Liver (tissue), 9 donors: ENCODE measurements around the gene PLPP6. TPM values are rescaled to one million over a fixed set of nuclear protein-coding genes. Genes with fewer than 3 reads are reported as not detected.
"Not testable (repeated sequence)": the region's sequence is repeated elsewhere in the genome, so short reads cannot be mapped to it uniquely, and the experiment has no call there.

ENCODE experiments used
- DNase-seq: peaks from one replicate; pipeline ENCODE4 v3.0.0-alpha.2; 2017; ENCODE audit warnings: low spot score
- H3K27ac ChIP-seq, 2 donors: one replicate each; pipeline ENCODE4 v1.7.0; 2013; ENCODE audit warnings: inconsistent platforms in 2 of 2, low read length in 2 of 2, control low read depth in 1 of 2, low read depth in 1 of 2, mild to moderate bottlenecking in 1 of 2
- H3K27me3 ChIP-seq, 4 donors: one replicate each; pipeline versions ENCODE4 v1.6.1 to v1.7.0; 2013; ENCODE audit warnings: low read length in 3 of 4, inconsistent platforms in 1 of 4, mild to moderate bottlenecking in 1 of 4, moderate library complexity in 1 of 4; ENCODE audit not compliant: control insufficient read depth in 4 of 4, insufficient read depth in 4 of 4
- H3K36me3 ChIP-seq, 4 donors: one replicate each; pipeline versions ENCODE4 v1.6.1 to v1.7.0; 2013; ENCODE audit warnings: low read length in 3 of 4, mild to moderate bottlenecking in 3 of 4, low read depth in 1 of 4, moderate library complexity in 1 of 4; ENCODE audit not compliant: control insufficient read depth in 4 of 4, insufficient read depth in 3 of 4
- H3K4me1 ChIP-seq, 4 donors: one replicate each; pipeline versions ENCODE4 v1.6.1 to v1.7.0; 2013; ENCODE audit warnings: low read length in 3 of 4, mild to moderate bottlenecking in 3 of 4, moderate library complexity in 1 of 4; ENCODE audit not compliant: control insufficient read depth in 4 of 4, insufficient read depth in 4 of 4
- H3K4me3 ChIP-seq, 3 donors: one replicate each; pipeline versions ENCODE4 v1.6.1 to v1.7.0; 2013; ENCODE audit warnings: low read length in 3 of 3, control low read depth in 1 of 3, low read depth in 1 of 3, mild to moderate bottlenecking in 1 of 3
- H3K9ac ChIP-seq, 2 donors: one replicate each; pipeline ENCODE4 v1.7.0; 2013; ENCODE audit warnings: low read length in 2 of 2, mild to moderate bottlenecking in 2 of 2, moderate library complexity in 2 of 2, control low read depth in 1 of 2, low read depth in 1 of 2
- H3K9me3 ChIP-seq, 4 donors: one replicate each; pipeline versions ENCODE4 v1.6.1 to v1.7.0; 2013; ENCODE audit warnings: low read length in 3 of 4; ENCODE audit not compliant: control insufficient read depth in 4 of 4
- ATF3 ChIP-seq: IDR thresholded peaks from 2 replicates; pipeline ENCODE4 v1.6.1; 2016; ENCODE audit warnings: antibody characterized with exemption
- CTCF ChIP-seq: fragments of 150-350 bp; IDR thresholded peaks from 2 replicates; pipeline ENCODE4 v1.5.1; 2017; ENCODE audit warnings: improper control_type of control experiment, low read depth, low read length; ENCODE audit not compliant: missing input control
- EGR1 ChIP-seq, 2 donors: IDR thresholded peaks; 2 replicates each; pipeline ENCODE4 v1.6.1; 2016 to 2018; ENCODE audit warnings: antibody characterized with exemption in 2 of 2, low read depth in 2 of 2
- FOXA1 ChIP-seq: IDR thresholded peaks from 2 replicates; pipeline ENCODE4 v1.6.1; 2016; ENCODE audit warnings: antibody characterized with exemption
- FOXA2 ChIP-seq: IDR thresholded peaks from 2 replicates; pipeline ENCODE4 v1.6.1; 2016; ENCODE audit warnings: antibody characterized with exemption
- GABPA ChIP-seq, 2 donors: IDR thresholded peaks in 1 of 2; conservative IDR thresholded peaks in 1 of 2; 2 replicates each; pipeline ENCODE4 v1.6.1; 2016; ENCODE audit warnings: antibody characterized with exemption in 2 of 2, mild to moderate bottlenecking in 1 of 2, moderate library complexity in 1 of 2
- HNF4A ChIP-seq, 2 donors: conservative IDR thresholded peaks; 2 replicates each; pipeline ENCODE4 v1.6.1; 2016; ENCODE audit warnings: antibody characterized with exemption in 2 of 2, mild to moderate bottlenecking in 2 of 2
- HNF4G ChIP-seq: IDR thresholded peaks from 2 replicates; pipeline ENCODE4 v1.6.1; 2016; ENCODE audit warnings: antibody characterized with exemption
- JUND ChIP-seq, 2 donors: IDR thresholded peaks; 2 replicates each; pipeline ENCODE4 v1.6.1; 2016; ENCODE audit warnings: antibody characterized with exemption in 2 of 2
- MAX ChIP-seq: IDR thresholded peaks from 2 replicates; pipeline ENCODE4 v1.6.1; 2016; ENCODE audit warnings: antibody characterized with exemption
- NR2F2 ChIP-seq: IDR thresholded peaks from 2 replicates; pipeline ENCODE4 v1.6.1; 2016; ENCODE audit warnings: antibody characterized with exemption
- RAD21 ChIP-seq, 2 donors: IDR thresholded peaks; 2 replicates each; pipeline ENCODE4 v1.6.1; 2016; ENCODE audit warnings: antibody characterized with exemption in 2 of 2, mild to moderate bottlenecking in 2 of 2
- REST ChIP-seq: IDR thresholded peaks from 2 replicates; pipeline ENCODE4 v1.6.1; 2016; ENCODE audit warnings: antibody characterized with exemption, mild to moderate bottlenecking
- RXRA ChIP-seq, 2 donors: IDR thresholded peaks; 2 replicates each; pipeline ENCODE4 v1.6.1; 2017 to 2018; ENCODE audit warnings: antibody characterized with exemption in 2 of 2, mild to moderate bottlenecking in 1 of 2
- SP1 ChIP-seq: IDR thresholded peaks from 2 replicates; pipeline ENCODE4 v1.6.1; 2018; ENCODE audit warnings: antibody characterized with exemption, mild to moderate bottlenecking
- TAF1 ChIP-seq: conservative IDR thresholded peaks from 2 replicates; pipeline ENCODE4 v1.6.1; 2016; ENCODE audit warnings: antibody characterized with exemption, mild to moderate bottlenecking
- YY1 ChIP-seq: IDR thresholded peaks from 2 replicates; pipeline ENCODE4 v1.6.1; 2016; ENCODE audit warnings: antibody characterized with exemption, mild to moderate bottlenecking
- ZBTB33 ChIP-seq: IDR thresholded peaks from 2 replicates; pipeline ENCODE4 v1.6.1; 2016; ENCODE audit warnings: antibody characterized with exemption
- WGBS: extraction: QIAGEN DNeasy Blood & Tissue Kit; methylation state at CpG from one replicate; pipeline ENCODE4 v1.1.7; 2013; 5-methylcytosine and 5-hydroxymethylcytosine counted together
- polyA plus RNA-seq, 2 donors: library from polyadenylated mRNA; stranded (reverse) in 1 of 2; unstranded in 1 of 2; fragments of 200-250 nt in 1 of 2; fragments of >200 nt in 1 of 2; fragmentation: Nextera tagmentation in 1 of 2; extraction: Ambion mirVana in 1 of 2; gene quantifications; one replicate each; pipeline versions ENCODE4 v1.2.1 to v1.2.3, GENCODE V29; 2013 to 2015
- total RNA-seq, 2 donors: library from RNA; depleted of rRNA; stranded (reverse); fragments of >200 nt; gene quantifications; one replicate each; pipeline ENCODE4 v1.2.3, GENCODE V29; 2014
- donor health status: healthy.
- donor health status: healthy.
- donor health status: healthy.
- donor health status: healthy.
- donor health status: healthy.

Gene PLPP6
- total and polyA plus RNA-seq, 4 donors, result 9.5 to 11.8 (median 11.1) TPM

- 70% methylated on average over 4 of the region's 4 CpGs for WGBS
- Histone ChIP-seq H3K9ac (peak overlapping the region in 1 of 2 donors; percentile 64), H3K27ac (peak overlapping the region; percentile 47 to 58), H3K4me3 (no peak overlapping the region), H3K27me3 (no peaks in the 10 kb centered on the region), H3K9me3 (no peaks in the 10 kb centered on the region), H3K4me1 (peaks cover 8 to 16% (median 11%) of the 10 kb centered on the region in 4 donors), H3K36me3 (peaks cover 0 to 3% (median 0%) of the 10 kb centered on the region in 4 donors)
- no peak for DNase-seq
- TF ChIP-seq JUND (IDR thresholded peaks at IDR 0.05), result no peak
- TF ChIP-seq FOXA2, result peak; percentile 83
- TF ChIP-seq GABPA (IDR thresholded peaks at IDR 0.05 in 1 of 2, conservative IDR thresholded peaks at IDR 0.05 in 1 of 2), result no peak
- peak; percentile 43 to 46 for TF ChIP-seq HNF4A (conservative IDR thresholded peaks at IDR 0.05)
- TF ChIP-seq RXRA (IDR thresholded peaks at IDR 0.05), result peak; percentile 19 to 37
- peak; percentile 33 to 50 for TF ChIP-seq RAD21 (IDR thresholded peaks at IDR 0.05)
- peak; percentile 36 for TF ChIP-seq YY1
- no peak for TF ChIP-seq REST
- peak; percentile 64 for TF ChIP-seq SP1
- TF ChIP-seq TAF1, result no peak
- no peak for TF ChIP-seq HNF4G
- TF ChIP-seq CTCF, result no peak
- TF ChIP-seq NR2F2, result no peak
- no peak for TF ChIP-seq MAX
- TF ChIP-seq ATF3, result no peak
- peak; percentile 11 for TF ChIP-seq ZBTB33
- TF ChIP-seq EGR1 (IDR thresholded peaks at IDR 0.05; ENCODE audit: low read depth in 2 of 2), result no peak
- peak; percentile 45 for TF ChIP-seq FOXA1
Measured at GRCh38 chr9:4657426-4658159, 4.5 kb upstream of the PLPP6 start.

- WGBS, result 89% methylated on average over 4 of the region's 5 CpGs
- H3K9me3 ChIP-seq, H3K27me3 ChIP-seq, H3K36me3 ChIP-seq, H3K4me3 ChIP-seq, DNase-seq, H3K27ac ChIP-seq, H3K9ac ChIP-seq: not testable (repeated sequence)
- H3K4me1 ChIP-seq, result peaks cover 8 to 34% (median 19%) of the 10 kb centered on the region in 4 donors
Measured at GRCh38 chr9:4660665-4661064, 1.4 kb upstream of the PLPP6 start.
